Measurements from ENCODE around the gene CIB4.

The CIB4 gene

DNA sequence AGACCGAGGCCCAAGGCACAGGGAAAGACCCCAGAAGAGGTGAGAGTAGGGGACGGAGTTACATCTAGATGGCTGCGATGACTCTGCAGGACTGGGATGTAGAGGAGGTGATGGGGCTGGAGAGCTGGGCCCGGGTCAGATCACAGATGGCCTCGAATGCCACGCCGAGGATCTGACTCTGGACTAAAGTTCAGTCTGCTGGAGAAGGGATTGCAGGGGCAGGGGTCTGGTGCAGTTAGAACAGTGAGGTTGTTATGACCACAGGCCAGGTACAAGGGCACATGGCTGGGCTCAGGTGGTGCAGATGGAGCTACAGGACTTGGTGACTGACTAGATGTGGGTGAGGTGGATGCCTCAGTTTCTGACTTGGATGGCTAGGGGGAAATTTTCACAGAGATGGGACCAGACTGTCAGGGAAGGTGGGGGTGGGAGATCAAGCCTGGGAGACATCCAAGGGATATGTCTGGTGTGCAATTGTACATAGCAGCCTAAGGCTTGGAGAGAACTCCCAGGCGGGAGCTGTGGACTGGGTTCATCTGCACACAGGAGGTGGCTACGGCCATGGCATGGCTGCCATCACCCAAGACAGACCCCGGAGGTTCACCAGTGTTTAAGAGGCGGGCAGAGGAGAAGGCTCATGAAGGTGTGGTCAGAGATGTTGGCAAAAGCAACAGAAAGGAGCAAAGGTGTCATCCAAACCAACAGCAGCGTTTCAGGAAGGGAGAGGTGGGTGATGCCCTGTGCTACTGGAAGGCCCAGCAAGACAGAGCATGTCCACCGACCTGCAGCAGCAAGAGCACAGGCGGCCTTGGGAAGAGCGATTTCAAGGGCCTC, 66.9 kb downstream of the CIB4 start:
- in situ Hi-C loops (cut with HindIII; ENCODE audit: low sequenced_read_pairs): loop anchor here (5.0 kb wide), 1 partner anchor 42 kb away; no protein-coding TSS in a partner anchor
- no peak for DNase-seq (ENCODE audit: low read depth)
- TF ChIP-seq, protein P1, sequence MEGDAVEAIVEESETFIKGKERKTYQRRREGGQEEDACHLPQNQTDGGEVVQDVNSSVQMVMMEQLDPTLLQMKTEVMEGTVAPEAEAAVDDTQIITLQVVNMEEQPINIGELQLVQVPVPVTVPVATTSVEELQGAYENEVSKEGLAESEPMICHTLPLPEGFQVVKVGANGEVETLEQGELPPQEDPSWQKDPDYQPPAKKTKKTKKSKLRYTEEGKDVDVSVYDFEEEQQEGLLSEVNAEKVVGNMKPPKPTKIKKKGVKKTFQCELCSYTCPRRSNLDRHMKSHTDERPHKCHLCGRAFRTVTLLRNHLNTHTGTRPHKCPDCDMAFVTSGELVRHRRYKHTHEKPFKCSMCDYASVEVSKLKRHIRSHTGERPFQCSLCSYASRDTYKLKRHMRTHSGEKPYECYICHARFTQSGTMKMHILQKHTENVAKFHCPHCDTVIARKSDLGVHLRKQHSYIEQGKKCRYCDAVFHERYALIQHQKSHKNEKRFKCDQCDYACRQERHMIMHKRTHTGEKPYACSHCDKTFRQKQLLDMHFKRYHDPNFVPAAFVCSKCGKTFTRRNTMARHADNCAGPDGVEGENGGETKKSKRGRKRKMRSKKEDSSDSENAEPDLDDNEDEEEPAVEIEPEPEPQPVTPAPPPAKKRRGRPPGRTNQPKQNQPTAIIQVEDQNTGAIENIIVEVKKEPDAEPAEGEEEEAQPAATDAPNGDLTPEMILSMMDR (IDR thresholded peaks at IDR 0.05; ENCODE audit: low read depth, low read length, missing control alignments): no peak
- H3K4me3 ChIP-seq (ENCODE audit: low read depth, low read length): no peak overlapping the region

DNA sequence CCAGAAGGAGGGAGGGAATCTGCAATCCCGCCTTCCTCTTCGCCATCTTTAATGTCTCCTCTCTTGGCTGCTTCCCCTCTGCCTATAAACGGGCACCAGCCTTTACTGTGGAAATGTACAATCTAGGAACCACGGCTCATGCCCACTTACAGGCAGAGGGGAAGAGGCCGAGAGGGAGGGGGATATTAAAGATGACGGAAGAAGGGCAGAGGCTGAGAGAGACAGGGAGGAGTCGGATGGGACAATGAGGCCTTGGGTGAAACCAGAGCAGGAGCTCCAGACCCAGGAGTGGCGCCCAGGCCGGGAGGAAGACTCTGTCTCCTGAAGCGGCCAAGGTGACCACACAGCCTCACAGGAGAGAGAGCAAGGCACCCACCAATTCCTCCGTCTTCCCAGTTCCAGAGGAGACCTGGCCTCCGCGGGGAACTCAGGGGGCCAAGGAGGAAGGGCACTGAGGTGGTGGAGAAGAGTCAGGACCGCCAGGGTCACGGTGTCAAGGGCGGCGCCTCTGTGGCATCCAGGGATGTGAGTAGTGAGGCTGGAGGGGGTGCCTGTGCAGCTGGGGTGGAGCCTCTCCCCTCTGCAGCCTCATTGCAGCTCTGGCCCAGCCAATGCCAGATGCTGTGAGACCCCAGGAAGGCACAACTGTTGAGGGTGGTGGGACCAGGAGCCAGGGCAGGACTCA, 67.8 kb downstream of the CIB4 start:
- H3K4me3 ChIP-seq (ENCODE audit: low read depth, low read length): no peak overlapping the region
- no peak for DNase-seq (ENCODE audit: low read depth)
- TF ChIP-seq, protein P1 (IDR thresholded peaks at IDR 0.05; ENCODE audit: low read depth, low read length, missing control alignments): no peak
- in situ Hi-C loops (cut with HindIII; ENCODE audit: low sequenced_read_pairs): loop anchor here (5.0 kb wide), 1 partner anchor 41 kb away; no protein-coding TSS in a partner anchor

DNA sequence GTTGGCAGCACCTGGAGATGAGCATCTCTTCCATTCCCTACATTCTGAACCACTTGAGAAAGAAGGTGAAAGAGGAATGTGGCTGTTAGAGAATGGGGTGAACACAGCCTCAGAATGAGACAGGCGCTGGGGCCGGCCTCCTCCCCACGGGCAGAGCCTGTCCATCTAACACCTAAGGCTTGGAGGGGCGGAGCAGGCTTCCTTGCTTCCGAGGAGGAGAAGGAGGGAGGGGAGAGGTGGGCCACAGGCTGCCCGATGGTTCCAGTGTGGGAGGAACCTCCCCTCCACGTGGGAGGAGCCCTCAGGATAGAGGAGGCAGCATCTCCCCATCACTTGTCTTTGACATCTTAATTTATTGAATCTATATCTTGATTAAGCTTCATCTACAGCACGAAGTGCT, 68.6 kb downstream of the CIB4 start:
- TF ChIP-seq, protein P1 (IDR thresholded peaks at IDR 0.05; ENCODE audit: low read depth, low read length, missing control alignments): no peak
- in situ Hi-C loops (cut with HindIII; ENCODE audit: low sequenced_read_pairs): loop anchor here (5.0 kb wide), 1 partner anchor 40 kb away; no protein-coding TSS in a partner anchor
- DNase-seq (ENCODE audit: low read depth): no peak
- H3K4me3 ChIP-seq (ENCODE audit: low read depth, low read length): no peak overlapping the region

DNA sequence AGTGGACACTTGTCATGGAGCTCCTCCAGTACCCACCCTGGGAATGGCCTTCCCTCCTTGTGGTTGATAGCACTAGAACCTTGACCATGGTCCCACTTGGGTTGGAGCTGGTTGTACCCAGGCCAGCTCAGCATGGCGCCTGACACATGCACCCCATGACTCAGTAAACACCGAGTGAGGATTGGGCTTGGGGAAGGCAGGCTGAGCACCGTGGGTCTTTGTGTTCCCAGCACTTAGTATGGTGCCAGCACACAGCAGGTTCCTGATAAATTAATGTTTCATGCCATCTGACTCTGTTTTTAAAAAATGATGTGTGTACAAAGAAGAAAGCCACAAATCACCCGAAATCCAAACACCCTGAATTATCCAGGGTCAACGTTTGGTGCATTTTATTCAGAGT, 69.8 kb downstream of the CIB4 start:
- TF ChIP-seq, protein P1 (IDR thresholded peaks at IDR 0.05; ENCODE audit: low read depth, low read length, missing control alignments): no peak
- H3K4me3 ChIP-seq (ENCODE audit: low read depth, low read length): no peak overlapping the region
- no peak for DNase-seq (ENCODE audit: low read depth)
- in situ Hi-C loops (cut with HindIII; ENCODE audit: low sequenced_read_pairs): loop anchor here (5.0 kb wide), 1 partner anchor 39 kb away; no protein-coding TSS in a partner anchor

DNA sequence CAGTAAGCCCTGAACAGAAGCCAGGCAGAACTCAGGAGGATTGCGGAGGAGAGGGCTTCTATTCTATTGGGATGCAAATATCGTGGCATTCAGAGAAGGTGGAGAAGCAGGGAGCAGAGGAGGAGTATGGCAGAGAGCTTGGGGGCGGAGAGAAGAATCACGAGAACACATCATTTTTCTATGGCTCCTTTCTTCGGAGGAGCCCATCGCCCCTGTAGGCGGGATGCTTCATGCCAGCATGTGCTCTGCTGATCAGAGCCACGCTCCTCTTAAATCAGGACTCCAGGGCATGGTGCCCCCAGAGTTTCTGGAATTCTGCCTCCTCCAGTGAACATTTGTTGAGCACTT, 71.1 kb downstream of the CIB4 start:
- H3K4me3 ChIP-seq (ENCODE audit: low read depth, low read length): no peak overlapping the region
- in situ Hi-C loops (cut with HindIII; ENCODE audit: low sequenced_read_pairs): loop anchor here (5.0 kb wide), 1 partner anchor 38 kb away; no protein-coding TSS in a partner anchor
- DNase-seq (ENCODE audit: low read depth): no peak
- TF ChIP-seq, protein P1 (IDR thresholded peaks at IDR 0.05; ENCODE audit: low read depth, low read length, missing control alignments): no peak

DNA sequence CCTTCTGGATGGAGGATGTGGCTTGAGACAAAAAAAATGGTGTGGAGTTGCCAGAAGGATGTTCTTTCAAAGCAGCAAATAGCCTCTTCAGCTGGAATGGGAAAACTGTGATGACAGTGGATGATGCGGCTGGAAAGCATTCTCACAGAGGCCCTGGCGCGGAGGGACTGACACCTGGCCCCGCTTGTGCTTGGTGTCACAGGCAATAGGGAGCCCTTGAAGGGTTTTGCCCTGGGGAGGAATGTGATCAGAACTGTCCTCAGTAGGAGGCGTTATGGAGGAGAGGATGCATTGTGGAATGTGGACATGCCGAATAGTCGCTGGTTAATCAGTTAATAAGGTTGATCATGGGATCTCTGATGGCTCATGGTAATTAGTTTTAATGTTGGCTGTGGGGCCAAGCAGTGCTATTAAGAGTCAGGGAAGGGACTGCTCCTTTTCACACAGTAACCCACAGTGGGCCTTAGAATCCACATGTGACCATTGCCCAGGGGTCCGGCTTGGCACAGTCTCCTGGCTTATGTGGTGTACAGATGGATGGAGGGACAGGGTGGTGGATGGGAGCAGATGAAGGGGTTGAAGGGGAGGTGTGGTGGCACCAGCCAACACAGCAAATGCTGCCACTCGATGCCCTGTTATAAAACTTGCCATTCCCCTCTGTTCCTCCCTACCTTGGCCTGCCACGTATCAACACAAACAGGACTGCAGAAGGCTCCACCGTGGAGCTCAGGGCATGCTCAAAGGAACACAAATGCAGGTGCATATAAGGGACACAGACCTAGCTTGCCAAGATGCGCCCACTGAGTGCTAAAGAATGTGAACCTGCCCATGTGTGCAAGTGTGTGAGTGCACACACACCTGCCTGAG, 71.7 kb downstream of the CIB4 start:
- in situ Hi-C loops (cut with HindIII; ENCODE audit: low sequenced_read_pairs): loop anchor here (5.0 kb wide), 1 partner anchor 37 kb away; no protein-coding TSS in a partner anchor
- no peak overlapping the region for H3K4me3 ChIP-seq (ENCODE audit: low read depth, low read length)
- TF ChIP-seq, protein P1 (IDR thresholded peaks at IDR 0.05; ENCODE audit: low read depth, low read length, missing control alignments): no peak
- DNase-seq (ENCODE audit: low read depth): no peak

Data from astrocyte of the cerebellum (primary cell).